Fibroblast of the aortic adventitia (primary cell): Measurements from ENCODE around the gene L3MBTL4. TPM values are rescaled to one million over a fixed set of nuclear protein-coding genes. Genes with fewer than 3 reads are reported as not detected.
"Not testable (repeated sequence)": the region's sequence is repeated elsewhere in the genome, so short reads cannot be mapped to it uniquely, and the experiment has no call there.

Experiments used
- DNase-seq: peaks from one replicate; pipeline ENCODE4 v3.0.0-alpha.2; 2010; ENCODE audit warnings: low read depth
- H3K4me3 ChIP-seq: 2 replicates; pipeline ENCODE4 v1.5.1; 2011; ENCODE audit warnings: low read depth, mild to moderate bottlenecking, control low read depth, low read length, moderate library complexity
- CTCF ChIP-seq: IDR thresholded peaks from 2 replicates; pipeline ENCODE4 v1.5.1; 2011; ENCODE audit warnings: mild to moderate bottlenecking, low read length, control low read depth, inconsistent platforms; ENCODE audit not compliant: insufficient read depth
- total RNA-seq: library from RNA; depleted of rRNA; stranded (reverse); fragments of >200 nt; gene quantifications from 2 replicates; pipeline ENCODE4 v1.2.3, GENCODE V29; 2012; ENCODE audit warnings: low replicate concordance

The L3MBTL4 gene
- total RNA-seq, 1 donor: not detected

GRCh38 chr18:6054256-6054842 lies 360.4 kb downstream of the L3MBTL4 start:
- no peak overlapping the region for H3K4me3 ChIP-seq
- no peak for DNase-seq

GRCh38 chr18:6052449-6052913 lies 362.2 kb downstream of the L3MBTL4 start:
- DNase-seq: no peak
- no peak for TF ChIP-seq CTCF
- no peak overlapping the region for H3K4me3 ChIP-seq

More at GRCh38 chr18:6054256-6054842, 360.4 kb downstream of the L3MBTL4 start:
- TF ChIP-seq CTCF: no peak

GRCh38 chr18:6047596-6047995 lies 367.1 kb downstream of the L3MBTL4 start:
- DNase-seq: peak; percentile 32
- H3K4me3 ChIP-seq: not testable (repeated sequence)

GRCh38 chr18:6044773-6045172 lies 369.9 kb downstream of the L3MBTL4 start:
- no peak overlapping the region for H3K4me3 ChIP-seq
- TF ChIP-seq CTCF: no peak
- no peak for DNase-seq

- DNase-seq: no peak
- no peak overlapping the region for H3K4me3 ChIP-seq
- no peak for TF ChIP-seq CTCF
Measured at GRCh38 chr18:6044319-6044718, 370.4 kb downstream of the L3MBTL4 start.

GRCh38 chr18:6039055-6039454 lies 375.7 kb downstream of the L3MBTL4 start:
- no peak overlapping the region for H3K4me3 ChIP-seq
- peak; percentile 53 for DNase-seq
- TF ChIP-seq CTCF: no peak

GRCh38 chr18:6031442-6031841 lies 383.3 kb downstream of the L3MBTL4 start:
- H3K4me3 ChIP-seq: no peak overlapping the region
- no peak for TF ChIP-seq CTCF
- DNase-seq: no peak
